Fibroblast of villous mesenchyme (primary cell): Measurements from ENCODE around the gene DNAAF1. TPM values are rescaled to one million over a fixed set of nuclear protein-coding genes. Genes with fewer than 3 reads are reported as not detected.

ENCODE experiments used
- DNase-seq: peaks from one replicate; pipeline ENCODE4 v3.0.0-alpha.2; 2010; ENCODE audit warnings: low read depth
- H3K4me3 ChIP-seq: 2 replicates; pipeline ENCODE4 v1.5.1; 2011; ENCODE audit warnings: low read depth, mild to moderate bottlenecking, low read length
- total RNA-seq: library from RNA; depleted of rRNA; stranded (reverse); fragments of >200 nt; gene quantifications from 2 replicates; pipeline ENCODE4 v1.2.3, GENCODE V29; 2012
- TF ChIP-seq, protein P1 (sequence below): IDR thresholded peaks from 2 replicates; pipeline ENCODE4 v1.5.1; 2012; ENCODE audit warnings: low read depth, mild to moderate bottlenecking, low read length; ENCODE audit not compliant: insufficient read depth

Gene DNAAF1
- total RNA-seq, 1 donor = not detected

DNA sequence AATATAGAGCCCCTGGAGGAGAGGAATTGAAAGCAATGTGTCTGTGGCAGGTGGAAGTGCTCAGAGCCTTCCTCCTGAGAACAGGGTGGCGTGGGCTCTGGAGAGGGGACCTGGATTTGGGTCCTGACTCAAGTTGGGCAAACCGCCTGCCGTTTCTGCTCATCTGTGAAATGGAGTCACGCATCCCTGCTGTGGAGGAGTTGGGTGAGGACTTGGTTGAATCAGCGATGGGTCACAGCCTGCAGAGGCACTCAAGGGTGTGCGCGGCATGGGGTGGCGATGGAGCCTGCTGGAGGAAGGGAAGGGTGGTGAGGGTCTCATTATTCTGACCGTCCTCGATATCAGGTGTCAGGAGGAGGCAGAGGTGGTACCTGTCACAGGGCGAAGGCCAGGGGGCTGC lies 48.9 kb downstream of the DNAAF1 start:
- DNase-seq = no peak
- H3K4me3 ChIP-seq = no peak overlapping the region
- TF ChIP-seq, protein P1, sequence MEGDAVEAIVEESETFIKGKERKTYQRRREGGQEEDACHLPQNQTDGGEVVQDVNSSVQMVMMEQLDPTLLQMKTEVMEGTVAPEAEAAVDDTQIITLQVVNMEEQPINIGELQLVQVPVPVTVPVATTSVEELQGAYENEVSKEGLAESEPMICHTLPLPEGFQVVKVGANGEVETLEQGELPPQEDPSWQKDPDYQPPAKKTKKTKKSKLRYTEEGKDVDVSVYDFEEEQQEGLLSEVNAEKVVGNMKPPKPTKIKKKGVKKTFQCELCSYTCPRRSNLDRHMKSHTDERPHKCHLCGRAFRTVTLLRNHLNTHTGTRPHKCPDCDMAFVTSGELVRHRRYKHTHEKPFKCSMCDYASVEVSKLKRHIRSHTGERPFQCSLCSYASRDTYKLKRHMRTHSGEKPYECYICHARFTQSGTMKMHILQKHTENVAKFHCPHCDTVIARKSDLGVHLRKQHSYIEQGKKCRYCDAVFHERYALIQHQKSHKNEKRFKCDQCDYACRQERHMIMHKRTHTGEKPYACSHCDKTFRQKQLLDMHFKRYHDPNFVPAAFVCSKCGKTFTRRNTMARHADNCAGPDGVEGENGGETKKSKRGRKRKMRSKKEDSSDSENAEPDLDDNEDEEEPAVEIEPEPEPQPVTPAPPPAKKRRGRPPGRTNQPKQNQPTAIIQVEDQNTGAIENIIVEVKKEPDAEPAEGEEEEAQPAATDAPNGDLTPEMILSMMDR = no peak

DNA sequence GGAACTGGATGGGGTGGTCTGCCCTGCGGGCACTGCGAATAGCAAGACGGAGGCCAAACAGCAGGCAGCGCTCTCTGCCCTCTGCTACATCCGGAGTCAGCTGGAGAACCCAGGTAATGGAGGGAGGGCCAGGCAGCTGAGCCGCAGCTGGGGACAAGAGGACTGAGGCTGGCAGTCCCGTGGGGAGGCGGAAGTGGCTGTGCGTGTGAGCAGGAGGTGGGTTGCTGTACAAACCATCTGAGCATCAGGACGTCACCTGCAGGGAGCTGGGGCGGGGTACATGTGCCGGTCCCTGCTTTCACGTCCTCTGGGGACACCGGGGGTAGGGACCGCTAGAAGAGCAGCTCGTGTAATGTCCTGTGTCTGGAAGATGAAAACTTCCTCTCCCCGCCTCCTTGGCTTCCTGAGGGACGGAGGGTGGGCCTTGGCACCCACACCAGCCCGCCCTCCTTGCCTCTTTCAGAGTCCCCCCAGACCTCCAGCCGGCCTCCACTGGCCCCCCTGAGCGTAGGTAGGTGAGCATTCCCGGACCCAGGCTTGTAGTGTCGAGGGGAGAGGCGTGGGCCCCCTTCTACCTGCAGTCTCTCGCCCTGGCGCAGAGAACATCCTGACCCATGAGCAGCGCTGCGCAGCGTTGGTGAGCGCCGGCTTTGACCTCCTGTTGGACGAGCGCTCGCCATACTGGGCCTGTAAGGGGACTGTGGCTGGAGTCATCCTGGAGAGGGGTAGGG lies 49.5 kb downstream of the DNAAF1 start:
- no peak for DNase-seq
- TF ChIP-seq, protein P1 = no peak
- no peak overlapping the region for H3K4me3 ChIP-seq

DNA sequence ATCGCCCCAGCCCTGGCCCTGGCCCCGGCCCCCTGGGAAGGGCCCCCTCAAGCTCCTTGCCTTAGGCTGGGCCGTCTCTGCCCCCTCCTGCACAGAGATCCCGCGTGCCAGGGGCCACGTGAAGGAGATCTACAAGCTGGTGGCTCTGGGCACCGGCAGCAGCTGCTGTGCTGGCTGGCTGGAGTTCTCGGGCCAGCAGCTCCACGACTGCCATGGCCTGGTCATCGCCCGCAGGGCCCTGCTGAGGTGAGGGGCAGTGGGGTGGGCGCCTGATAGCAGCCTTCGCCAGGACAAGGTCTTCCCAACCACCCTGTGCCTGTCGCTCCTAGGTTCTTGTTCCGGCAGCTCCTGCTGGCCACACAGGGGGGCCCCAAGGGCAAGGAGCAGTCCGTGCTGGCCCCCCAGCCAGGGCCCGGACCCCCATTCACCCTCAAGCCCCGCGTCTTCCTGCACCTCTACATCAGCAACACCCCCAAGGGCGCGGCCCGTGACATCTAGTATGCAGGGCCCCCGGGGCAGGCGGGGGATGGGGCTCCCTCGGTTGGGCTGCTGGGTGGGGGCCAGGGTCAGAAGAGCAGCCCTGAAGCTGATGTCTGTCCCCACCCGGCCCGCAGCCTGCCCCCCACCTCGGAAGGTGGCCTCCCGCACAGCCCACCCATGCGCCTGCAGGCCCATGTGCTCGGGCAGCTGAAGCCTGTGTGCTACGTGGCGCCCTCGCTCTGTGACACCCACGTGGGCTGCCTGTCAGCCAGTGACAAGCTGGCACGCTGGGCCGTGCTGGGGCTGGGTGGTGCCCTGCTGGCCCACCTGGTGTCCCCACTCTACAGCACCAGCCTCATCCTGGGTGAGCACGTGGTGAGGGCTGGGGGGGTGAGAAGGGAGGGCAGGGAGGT lies 50.3 kb downstream of the DNAAF1 start:
- DNase-seq = no peak
- H3K4me3 ChIP-seq = no peak overlapping the region
- TF ChIP-seq, protein P1 = no peak

DNA sequence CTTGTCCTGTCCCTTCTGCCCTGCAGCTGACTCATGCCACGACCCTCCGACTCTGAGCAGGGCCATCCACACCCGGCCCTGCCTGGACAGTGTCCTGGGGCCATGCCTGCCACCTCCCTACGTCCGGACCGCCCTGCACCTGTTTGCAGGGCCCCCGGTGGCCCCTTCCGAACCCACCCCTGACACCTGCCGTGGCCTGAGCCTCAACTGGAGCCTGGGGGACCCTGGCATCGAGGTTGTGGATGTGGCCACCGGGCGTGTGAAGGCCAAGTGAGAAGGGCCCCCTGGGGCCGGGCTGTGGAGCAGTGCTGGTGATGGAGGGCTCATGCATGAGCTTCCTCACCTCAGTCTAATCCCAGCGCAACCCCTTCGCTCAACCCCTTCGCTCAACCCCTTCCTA lies 51.0 kb downstream of the DNAAF1 start:
- H3K4me3 ChIP-seq = no peak overlapping the region
- TF ChIP-seq, protein P1 = no peak
- DNase-seq = no peak

DNA sequence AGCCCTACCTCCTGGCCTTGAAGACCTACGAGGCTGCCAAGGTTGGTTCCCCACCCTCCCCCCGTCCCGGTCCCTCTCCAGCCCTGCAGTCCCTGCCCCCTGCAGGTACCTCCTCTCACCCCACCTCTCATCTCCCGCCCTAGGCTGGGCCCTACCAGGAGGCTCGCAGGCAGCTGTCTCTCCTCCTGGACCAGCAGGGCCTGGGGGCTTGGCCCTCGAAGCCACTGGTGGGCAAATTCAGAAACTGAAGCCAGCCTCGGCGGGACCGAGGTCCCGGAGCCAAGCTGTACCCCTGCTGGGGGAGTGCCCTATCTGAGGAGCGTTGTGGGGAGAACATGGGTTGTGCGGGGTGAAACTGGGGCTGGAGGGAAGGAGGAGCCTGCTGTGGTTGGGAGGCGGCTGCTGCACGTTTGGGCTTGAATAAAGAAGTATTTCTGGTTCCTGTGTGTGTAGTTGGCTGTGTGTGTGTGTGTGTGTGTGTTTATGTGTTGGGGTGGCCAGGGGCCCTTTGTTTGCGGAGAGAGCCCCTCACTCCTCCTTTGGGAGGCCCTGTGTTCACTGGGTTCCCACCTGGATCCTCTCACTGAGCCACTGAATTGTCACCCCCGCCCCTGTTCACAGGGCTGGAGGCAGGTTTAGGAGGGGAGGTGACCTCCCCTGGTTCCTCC lies 51.8 kb downstream of the DNAAF1 start:
- DNase-seq = no peak
- TF ChIP-seq, protein P1 = no peak
- no peak overlapping the region for H3K4me3 ChIP-seq

DNA sequence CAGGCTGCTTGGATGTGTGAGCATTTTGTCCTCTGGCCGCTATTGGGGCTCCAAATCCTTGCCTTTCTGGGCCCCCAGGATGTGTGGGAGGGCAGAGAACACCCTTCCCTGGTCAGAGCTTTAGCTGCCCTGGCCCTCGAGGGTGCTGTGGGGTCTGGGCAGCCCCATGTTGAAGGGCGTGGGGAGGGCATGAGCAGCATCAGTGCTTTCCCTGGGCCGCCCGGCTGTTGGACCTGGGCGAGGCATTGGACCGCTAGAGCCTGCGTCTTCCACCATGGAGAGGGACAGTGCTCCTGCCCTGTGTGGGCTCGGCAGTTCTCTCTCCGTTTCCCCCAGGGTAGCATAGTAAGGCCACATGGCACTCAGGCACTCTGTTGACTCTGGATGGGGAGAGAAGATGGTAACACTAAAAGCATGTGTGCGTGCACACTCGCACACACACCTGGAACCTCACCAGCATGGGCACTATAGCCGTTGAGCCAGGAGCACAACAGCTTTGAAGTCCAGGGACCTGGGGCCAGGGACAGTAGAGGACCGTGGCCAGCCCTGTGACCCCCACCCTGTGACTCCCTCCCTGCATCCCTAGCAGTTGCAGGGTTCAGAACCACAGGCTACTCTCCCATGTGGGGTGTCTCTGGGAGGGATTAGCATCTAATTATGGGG lies 52.5 kb downstream of the DNAAF1 start:
- no peak for DNase-seq

More for the DNA sequence above, 52.5 kb downstream of the DNAAF1 start:
- TF ChIP-seq, protein P1 = no peak
- H3K4me3 ChIP-seq = no peak overlapping the region
